K562 (cell line): ENCODE data around the gene APOC1. TPM values are rescaled to one million over a fixed set of nuclear protein-coding genes. Genes with fewer than 3 reads are reported as not detected.

Experiments used
- ARID1B ChIP-seq: fragments of 450-650 bp; IDR thresholded peaks from 2 replicates; pipeline ENCODE4 v1.6.1; 2016; ENCODE audit warnings: antibody characterized with exemption, mild to moderate bottlenecking, inconsistent platforms
- BRF1 ChIP-seq: IDR thresholded peaks from 3 replicates; pipeline ENCODE4 v1.6.1; 2011; ENCODE audit warnings: borderline replicate concordance, mild to moderate bottlenecking; ENCODE audit not compliant: insufficient read length; ENCODE audit errors: extremely low read depth
- CEBPZ ChIP-seq: fragments of 150-350 bp; IDR thresholded peaks from 2 replicates; pipeline ENCODE4 v1.6.1; 2014; ENCODE audit warnings: low read depth, mild to moderate bottlenecking, low read length, borderline replicate concordance
- CHD7 ChIP-seq: fragments of 200-600 bp; sonication (generic); IDR thresholded peaks from one replicate; pipeline ENCODE4 v1.6.1; 2012; ENCODE audit warnings: mild to moderate bottlenecking, low read depth, low read length, inconsistent platforms
- PKNOX1 ChIP-seq: fragments of 450-650 bp; IDR thresholded peaks from 2 replicates; pipeline ENCODE4 v1.6.1; 2016
- TAL1 ChIP-seq: fragments of 450-650 bp; IDR thresholded peaks from 2 replicates; pipeline ENCODE4 v1.6.1; 2016; ENCODE audit warnings: mild to moderate bottlenecking
- TCFL5 ChIP-seq: fragments of 250-450 bp; sonication (Bioruptor Pico); conservative IDR thresholded peaks from 2 replicates; pipeline ENCODE4 v1.6.1; 2021; ENCODE audit warnings: mild to moderate bottlenecking, moderate library complexity, matching md5 sums
- THRAP3 ChIP-seq: fragments of 450-650 bp; IDR thresholded peaks from 2 replicates; pipeline ENCODE4 v1.6.1; 2016; ENCODE audit warnings: mild to moderate bottlenecking, inconsistent platforms, borderline replicate concordance
- ZFP1 ChIP-seq: fragments of 450-650 bp; formaldehyde crosslinking; IDR thresholded peaks from 2 replicates; pipeline ENCODE4 v1.4.0; 2020; ENCODE audit warnings: mild to moderate bottlenecking, mixed read lengths
- ZNF23 ChIP-seq: fragments of 250-450 bp; sonication (Bioruptor Pico); IDR thresholded peaks from 2 replicates; pipeline ENCODE4 v1.4.0; 2020; ENCODE audit warnings: mild to moderate bottlenecking
- ZNF583 ChIP-seq: fragments of 250-450 bp; sonication (Bioruptor Pico); IDR thresholded peaks from 2 replicates; pipeline ENCODE4 v1.4.0; 2020
- polyA plus RNA-seq, 8 experiments: library from polyadenylated mRNA; depleted of rRNA in 4 of 8; stranded (reverse) in 5 of 8; unstranded in 3 of 8; fragments of >200 nt; fragmentation: Nextera tagmentation in 2 of 8; fragmentation: Illumina TruSeq in 1 of 8; extraction: Ambion mirVana in 2 of 8; extraction: Trizol in 1 of 8; gene quantifications; 2 replicates each; pipeline versions ENCODE4 v1.2.1 to v1.2.3, GENCODE V29; 2011 to 2014; ENCODE audit warnings: inconsistent platforms in 1 of 8, missing spikeins in 1 of 8
- total RNA-seq, 7 experiments: library from RNA; depleted of rRNA in 6 of 7; stranded (reverse); fragments of >200 nt in 6 of 7; fragmentation: Illumina TruSeq in 2 of 7; extraction: Trizol in 2 of 7; gene quantifications; 2 replicates each; pipeline versions ENCODE4 v1.2.1 to v1.2.3, GENCODE V29; 2011 to 2021; ENCODE audit warnings: low replicate concordance in 1 of 7

The APOC1 gene
- total and polyA plus RNA-seq, 9 of the 15 experiments (the other 6 are each of a cell fraction or from before 2014, with no cell fraction given) = 115 to 408 (median 220) TPM

- TF ChIP-seq ZNF23 (no peak), CHD7 (no peak), TAL1 (0 out of 2 replicates have a peak, but pooled peaks have one; percentile 8), TCFL5 (CRISPR knock-in tag) (no peak), ZFP1 (no peak), ARID1B (peak; percentile 59; the same call in 1 of the 2 replicates), THRAP3 (peak; percentile 81; the same call in 1 of the 2 replicates), ZNF583 (no peak), CEBPZ (no peak), PKNOX1 (no peak), BRF1 (no peak)
These were observed 24.5 kb upstream of the APOC1 start (continued) for GRCh38 chr19:44889830-44890365.
